HT1080 (cell line): ENCODE results near the gene TUBB. TPM values are rescaled to one million over a fixed set of nuclear protein-coding genes. Genes with fewer than 3 reads are reported as not detected.

Experiments
- small RNA-seq: library from RNA; depleted of rRNA; stranded (forward); fragments of <200 nt; gene quantifications from one replicate; pipeline ENCODE3, GENCODE V24; 2014
- total RNA-seq: library from RNA; depleted of rRNA; stranded (reverse); fragments of >200 nt; shearing (Covaris generic); gene quantifications from 2 replicates; pipeline ENCODE4 v1.2.3, GENCODE V29; 2014; rRNA removed

TUBB gene
- total RNA-seq, 1 experiment from 2014 or later = 1,911 TPM

Small RNA genes lying within 50 kb of the gene (small RNA-seq; reads per million reads assigned to genes)
- gene RF00019 (not detected), gene RN7SL353P (not detected)

Other genes with a start within 250 kb of the TUBB start
- 51.5 and 51.9 TPM in 2 replicates for gene HLA-E, start 230.8 kb upstream of the TUBB start, total RNA-seq
- 67.5 and 78.6 TPM in 2 replicates for gene GNL1, start 163.9 kb upstream of the TUBB start, total RNA-seq
- 12.7 and 21.4 TPM in 2 replicates for gene PRR3, start 163.1 kb upstream of the TUBB start, total RNA-seq
- 72.3 and 77.8 TPM in 2 replicates for gene ABCF1, start 148.9 kb upstream of the TUBB start, total RNA-seq
- 27.0 and 29.5 TPM in 2 replicates for gene PPP1R10, start 103.1 kb upstream of the TUBB start, total RNA-seq
- 112 and 132 TPM in 2 replicates for gene MRPS18B, start 102.5 kb upstream of the TUBB start, total RNA-seq
- gene ATAT1, start 93.5 kb upstream of the TUBB start, total RNA-seq = 4.5 and 6.6 TPM in 2 replicates
- gene C6orf136, start 73.2 kb upstream of the TUBB start, total RNA-seq = 10.5 and 16.2 TPM in 2 replicates
- gene DHX16, start 47.3 kb upstream of the TUBB start, total RNA-seq = 50.2 and 55.5 TPM in 2 replicates
- gene PPP1R18, start 33.7 kb upstream of the TUBB start, total RNA-seq = 86.0 and 109 TPM in 2 replicates
- 11.2 and 18.5 TPM in 2 replicates for gene NRM, start 29.4 kb upstream of the TUBB start, total RNA-seq
- gene MDC1, start 3.1 kb upstream of the TUBB start, total RNA-seq = 11.0 and 12.9 TPM in 2 replicates
- gene FLOT1, start 22.3 kb downstream of the TUBB start, total RNA-seq = 67.0 and 73.8 TPM in 2 replicates
- 156 and 195 TPM in 2 replicates for gene IER3, start 24.2 kb downstream of the TUBB start, total RNA-seq
- 34.8 and 37.0 TPM in 2 replicates for gene DDR1, start 164.2 kb downstream of the TUBB start, total RNA-seq
- gene GTF2H4, start 187.9 kb downstream of the TUBB start, total RNA-seq = 22.2 and 28.0 TPM in 2 replicates
- gene VARS2, start 193.9 kb downstream of the TUBB start, total RNA-seq = 30.7 and 33.1 TPM in 2 replicates
- gene SFTA2, start 211.8 kb downstream of the TUBB start, total RNA-seq = not detected in 2 replicates
- gene MUCL3, start 220.6 kb downstream of the TUBB start, total RNA-seq = not detected in 2 replicates